GM18498 (cell line): ENCODE measurements around the gene RPA1.
A peak's percentile ranks its signal among the peaks of the same experiment; 100 is the strongest.
"Not testable (repeated sequence)": the region's sequence is repeated elsewhere in the genome, so short reads cannot be mapped to it uniquely, and the experiment has no call there.

Experiments used
- ATAC-seq: cut with Tn5 transposase; IDR thresholded peaks from one replicate; pipeline ENCODE4 v1.9.1; 2021; ENCODE audit warnings: mild to moderate bottlenecking, moderate library complexity; ENCODE audit not compliant: unreplicated experiment

The RPA1 gene

GRCh38 chr17:1810450-1811103 lies 19.2 kb upstream of the RPA1 start:
- no peak for ATAC-seq

DNA sequence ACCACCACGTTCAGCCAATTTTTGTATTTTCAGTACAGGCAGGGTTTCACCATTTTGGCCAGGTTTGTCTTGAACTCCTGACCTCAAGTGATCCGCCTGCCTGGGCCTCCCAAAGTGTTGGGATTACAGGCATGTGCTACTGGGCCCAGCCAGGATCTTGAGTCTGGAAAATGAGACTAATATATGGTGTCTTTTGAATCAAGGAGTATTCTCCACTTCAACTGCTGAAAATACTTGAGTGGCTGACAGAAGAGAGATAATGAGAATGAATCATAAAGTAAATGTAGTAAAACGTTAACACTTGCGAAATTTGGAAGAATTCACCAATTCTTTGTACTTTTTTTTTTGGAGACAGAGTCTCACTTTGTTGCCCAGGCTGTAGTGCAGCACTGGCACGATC lies 16.7 kb upstream of the RPA1 start:
- no peak for ATAC-seq

DNA sequence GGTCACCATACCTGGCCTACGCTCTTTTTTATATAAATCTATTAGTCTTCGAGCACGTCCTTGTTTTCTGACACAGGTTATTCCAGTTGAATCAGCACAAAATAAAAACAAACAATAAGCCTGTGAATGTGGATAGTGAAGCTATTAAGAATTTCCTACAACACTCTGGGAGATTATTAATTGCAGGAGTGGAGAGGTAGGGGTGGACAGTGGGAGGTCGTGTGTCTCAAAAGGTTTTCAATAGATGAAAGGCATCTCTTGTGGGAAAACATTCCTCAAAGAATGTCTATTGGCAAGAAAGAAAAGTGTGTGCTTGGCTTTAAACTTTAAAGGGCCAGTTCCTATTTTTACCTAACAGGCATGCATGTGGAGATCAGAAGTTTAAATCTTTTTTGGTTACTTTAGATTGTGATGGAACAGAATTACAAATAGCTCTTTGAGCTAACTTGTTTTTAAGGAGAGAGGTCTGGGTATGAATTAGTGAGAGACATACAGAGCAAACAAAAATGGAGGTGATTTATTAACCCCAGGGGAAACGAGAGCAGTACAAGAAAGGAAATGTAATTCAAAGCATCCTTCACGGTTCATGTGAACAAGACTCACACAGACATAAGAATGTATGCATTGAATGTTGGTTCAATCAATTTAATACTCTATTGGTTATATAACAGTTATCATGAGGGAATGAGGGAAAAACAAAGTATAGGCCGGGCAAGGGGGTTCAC lies 9.1 kb upstream of the RPA1 start:
- ATAC-seq, result no peak

DNA sequence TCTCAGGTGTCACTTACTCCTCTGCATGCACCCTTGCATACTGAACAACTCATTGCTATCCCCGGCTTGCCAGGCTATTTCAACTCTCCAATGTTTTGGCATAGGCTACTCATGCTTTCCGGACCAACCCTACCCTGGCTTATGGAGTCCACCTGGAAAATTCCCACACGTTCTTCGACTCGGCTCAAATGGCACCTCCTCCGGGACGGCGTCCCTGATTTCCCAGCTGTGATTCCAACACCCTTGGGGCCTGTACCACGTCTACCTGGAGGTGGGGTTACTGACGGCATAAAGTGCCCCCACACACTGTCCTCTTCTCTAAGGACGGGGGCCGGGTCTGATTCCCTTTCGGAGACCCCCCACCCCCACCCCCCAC lies 601 bp upstream of the RPA1 start:
- peak; percentile 1 for ATAC-seq

GRCh38 chr17:1830288-1830687 lies 483 bp downstream of the RPA1 start:
- ATAC-seq, result no peak

- ATAC-seq, result peak; percentile 60
Measured at GRCh38 chr17:1834380-1835149, 4.8 kb downstream of the RPA1 start.

- no peak for ATAC-seq
Measured at GRCh38 chr17:1839516-1839915, 9.7 kb downstream of the RPA1 start.

GRCh38 chr17:1843947-1844346 lies 14.1 kb downstream of the RPA1 start:
- ATAC-seq, result no peak

DNA sequence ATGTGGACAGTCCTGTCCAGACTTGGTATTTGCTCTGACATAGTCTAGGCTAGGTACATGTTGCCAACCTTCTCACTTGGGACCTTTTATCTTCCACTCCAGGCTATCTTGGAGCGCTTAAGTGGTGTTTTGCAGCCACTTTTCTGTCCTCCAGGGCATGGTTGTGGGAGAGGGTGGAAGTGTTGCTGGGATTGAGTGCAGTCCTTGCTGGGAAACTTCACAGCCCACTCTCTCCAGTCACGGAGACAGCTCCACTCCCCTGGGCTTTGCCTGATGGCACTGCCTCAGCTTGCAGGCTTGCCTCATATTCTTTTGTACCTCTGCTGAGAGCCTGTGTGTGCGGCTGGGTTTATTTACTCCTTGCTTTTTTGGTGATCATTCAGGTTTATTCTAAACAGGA lies 17.4 kb downstream of the RPA1 start:
- no peak for ATAC-seq

- ATAC-seq, result no peak
Measured at GRCh38 chr17:1852327-1852726, 22.5 kb downstream of the RPA1 start.

GRCh38 chr17:1853698-1854097 lies 23.9 kb downstream of the RPA1 start:
- no peak for ATAC-seq

GRCh38 chr17:1856462-1856861 lies 26.7 kb downstream of the RPA1 start:
- not testable (repeated sequence) for ATAC-seq

DNA sequence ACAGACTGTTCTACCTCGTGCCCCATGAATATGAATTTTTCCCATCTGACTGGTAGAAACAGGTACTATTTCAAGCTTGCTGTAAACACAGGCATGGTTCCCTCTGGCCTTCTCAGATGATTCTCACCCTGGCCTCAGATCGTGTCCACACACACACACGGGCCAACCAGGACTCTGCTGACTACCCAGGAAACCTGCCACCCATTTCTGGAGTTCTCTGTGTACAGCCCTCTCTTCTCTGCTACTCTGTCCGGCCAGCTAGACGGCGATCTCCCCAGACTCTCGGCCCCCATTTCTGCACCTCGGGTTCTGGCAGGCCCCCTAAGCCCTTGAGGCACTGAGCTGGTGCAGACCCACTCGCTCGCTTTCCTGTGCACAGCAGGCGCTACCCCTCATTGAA lies 31.2 kb downstream of the RPA1 start:
- ATAC-seq, result no peak

DNA sequence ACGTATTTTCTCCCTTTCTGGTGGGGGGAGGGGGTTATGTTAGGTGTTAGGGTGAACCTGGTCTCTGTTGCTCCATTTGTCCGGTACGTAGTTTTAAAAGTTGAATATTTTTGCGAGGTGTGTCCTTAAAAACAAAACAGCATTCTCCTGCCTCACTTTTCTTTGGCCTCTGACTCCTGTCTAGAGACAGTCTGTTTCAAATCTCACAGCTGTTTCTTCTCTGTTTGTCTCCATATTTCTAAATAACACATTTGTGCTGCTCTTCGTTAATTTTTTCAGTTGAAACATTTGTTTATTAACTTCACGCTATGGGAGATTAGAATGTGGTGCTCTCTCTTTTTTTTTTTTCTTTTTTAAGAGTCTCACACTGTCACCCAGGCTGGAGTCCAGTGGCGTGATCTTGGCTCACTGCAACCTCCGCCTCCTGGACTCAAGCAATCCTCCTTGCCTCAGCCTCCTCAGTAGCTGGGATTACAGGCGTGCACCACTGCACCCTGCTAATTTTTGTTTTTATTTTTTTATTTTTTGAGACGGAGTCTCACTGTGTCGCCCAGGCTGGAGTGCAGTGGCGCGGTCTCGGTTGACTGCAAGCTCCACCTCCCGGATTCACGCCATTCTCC lies 31.7 kb downstream of the RPA1 start:
- ATAC-seq, result no peak

DNA sequence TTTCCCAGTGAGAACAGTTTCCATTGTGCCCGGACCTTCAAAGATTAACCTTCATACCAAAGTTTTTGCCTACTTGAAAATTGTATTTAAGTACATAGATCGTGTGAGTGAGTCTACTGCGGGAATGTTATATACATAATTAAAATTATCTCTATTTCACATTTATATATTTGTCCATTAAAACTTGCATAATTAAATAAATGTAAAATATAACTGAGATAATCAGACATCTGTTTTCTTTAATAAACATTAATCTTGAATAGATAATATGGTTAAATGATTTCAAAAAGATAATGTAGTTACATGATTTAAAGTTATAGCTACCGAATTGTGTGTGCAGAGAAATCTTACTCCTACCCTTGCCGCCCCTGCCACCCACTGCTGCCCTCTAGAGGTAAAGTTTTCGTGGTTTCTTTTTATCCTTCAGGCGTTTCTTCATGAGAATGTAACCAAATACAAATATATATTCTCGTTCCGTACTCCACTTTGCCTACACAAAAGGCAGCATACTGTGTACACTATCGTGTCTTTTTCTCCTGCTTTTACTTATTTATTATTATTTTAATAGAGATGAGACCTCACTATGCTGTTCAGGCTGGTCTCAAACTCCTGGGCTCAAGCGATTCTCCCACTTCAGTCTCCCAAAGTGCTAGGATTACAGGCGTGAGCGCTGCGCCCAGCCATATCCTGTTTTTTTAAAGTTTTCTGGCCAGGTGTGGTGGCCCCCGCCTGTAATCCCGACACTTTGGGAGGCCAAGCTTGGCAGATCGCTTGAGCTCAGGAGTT lies 35.6 kb downstream of the RPA1 start:
- ATAC-seq, result no peak

GRCh38 chr17:1867307-1867706 lies 37.5 kb downstream of the RPA1 start:
- no peak for ATAC-seq

DNA sequence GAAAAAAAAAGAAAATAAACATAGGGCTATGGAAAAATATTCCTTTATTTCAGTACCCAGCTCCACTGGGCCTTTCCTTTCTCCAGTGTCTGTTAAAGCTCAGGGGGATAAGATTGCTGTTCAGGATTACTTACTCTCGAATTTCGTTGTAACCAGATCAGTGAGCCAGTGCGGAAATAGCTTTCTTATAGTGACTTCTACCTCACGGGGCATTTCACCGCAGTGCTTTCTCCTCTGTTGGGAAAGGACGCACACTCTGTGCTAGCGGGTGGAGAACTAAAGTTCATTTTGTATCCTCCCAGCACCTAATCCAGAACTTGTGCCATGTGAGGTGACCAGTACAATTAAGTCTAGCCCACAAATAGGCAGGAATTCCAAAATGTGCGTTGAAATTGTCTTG lies 38.3 kb downstream of the RPA1 start:
- no peak for ATAC-seq

DNA sequence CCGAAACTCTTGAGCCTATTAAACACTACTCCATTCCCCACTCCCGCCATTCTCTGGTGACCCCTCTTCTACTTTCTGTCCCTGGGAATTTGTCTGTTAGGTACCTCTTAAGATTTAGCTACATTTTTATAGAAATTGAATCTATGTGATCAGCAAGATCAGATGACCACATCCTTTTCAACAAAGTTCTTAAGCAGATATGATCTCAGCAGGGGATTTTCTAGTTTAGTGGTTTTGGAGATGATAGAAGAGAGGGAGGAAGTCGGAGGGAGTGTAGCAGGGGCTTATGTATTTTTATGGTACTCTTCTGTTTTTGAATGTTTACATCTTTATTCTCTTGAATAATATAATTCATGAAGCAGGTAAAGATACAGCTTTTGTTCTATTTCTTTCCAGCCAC lies 40.8 kb downstream of the RPA1 start:
- no peak for ATAC-seq

DNA sequence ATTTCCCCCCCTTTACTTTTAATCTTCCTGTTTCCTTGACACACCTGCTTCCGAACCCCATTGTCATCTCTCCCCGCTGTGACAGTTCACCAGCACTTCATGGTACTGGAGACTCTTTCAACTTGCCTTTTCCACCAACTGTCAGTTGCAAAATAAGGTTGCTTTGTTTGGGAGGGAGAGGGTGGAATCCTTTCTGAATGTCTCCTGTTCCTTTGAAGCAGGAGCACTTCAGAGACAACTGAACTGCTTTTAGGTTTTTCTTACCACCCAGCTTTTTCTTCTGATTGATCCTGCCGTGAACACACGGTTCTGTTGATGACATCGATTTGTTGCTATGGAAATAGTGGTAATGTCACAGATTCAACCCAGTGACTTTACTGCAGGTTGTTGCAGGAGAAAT lies 42.0 kb downstream of the RPA1 start:
- ATAC-seq, result no peak

DNA sequence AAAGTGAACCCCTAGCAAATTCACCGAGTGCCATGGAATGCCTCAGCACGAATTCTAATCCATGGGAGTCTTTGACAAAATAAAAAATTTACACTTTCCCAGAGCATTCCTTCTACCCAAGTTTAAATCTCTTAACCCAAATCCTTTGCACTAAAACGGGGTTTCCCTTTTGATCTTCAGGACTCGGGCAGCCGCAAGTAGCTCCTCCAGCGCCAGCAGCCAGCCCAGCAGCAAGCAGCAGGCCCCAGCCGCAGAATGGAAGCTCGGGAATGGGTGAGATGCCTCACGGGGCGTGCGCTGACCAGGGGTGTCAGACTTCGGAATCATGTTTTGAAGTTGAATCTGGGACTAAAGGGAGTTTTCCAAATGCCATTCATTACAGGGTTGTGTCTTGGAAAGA lies 42.4 kb downstream of the RPA1 start:
- no peak for ATAC-seq

- no peak for ATAC-seq
Measured at GRCh38 chr17:1872976-1873375, 43.2 kb downstream of the RPA1 start.
